ENCODE data around the gene MSANTD1.

MSANTD1 gene

DNA sequence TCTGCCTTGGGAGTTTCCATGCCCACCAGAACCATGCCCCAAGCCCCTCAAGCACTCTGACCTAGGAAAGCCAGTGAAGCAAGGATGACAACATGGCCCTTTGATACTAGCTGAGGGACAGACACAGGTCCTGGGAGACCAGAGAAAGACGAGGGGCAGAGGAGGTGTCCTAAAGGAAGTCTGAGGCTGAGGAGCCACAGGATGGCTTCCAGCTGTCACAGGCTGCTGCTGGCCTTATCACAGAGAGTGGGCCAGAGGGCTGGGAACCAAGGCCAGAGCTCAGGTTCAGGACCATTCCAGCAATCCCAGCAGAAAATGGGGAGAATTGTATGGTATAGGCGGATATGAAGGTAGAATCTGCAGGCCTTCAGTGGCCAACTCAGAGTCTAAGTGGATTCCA, 31.7 kb upstream of the MSANTD1 start:
- DNase-seq (ENCODE audit: low read depth), result no peak

GRCh38 chr4:3217771-3218170, 31.2 kb upstream of the MSANTD1 start:
- no peak for DNase-seq (ENCODE audit: low read depth)

DNA sequence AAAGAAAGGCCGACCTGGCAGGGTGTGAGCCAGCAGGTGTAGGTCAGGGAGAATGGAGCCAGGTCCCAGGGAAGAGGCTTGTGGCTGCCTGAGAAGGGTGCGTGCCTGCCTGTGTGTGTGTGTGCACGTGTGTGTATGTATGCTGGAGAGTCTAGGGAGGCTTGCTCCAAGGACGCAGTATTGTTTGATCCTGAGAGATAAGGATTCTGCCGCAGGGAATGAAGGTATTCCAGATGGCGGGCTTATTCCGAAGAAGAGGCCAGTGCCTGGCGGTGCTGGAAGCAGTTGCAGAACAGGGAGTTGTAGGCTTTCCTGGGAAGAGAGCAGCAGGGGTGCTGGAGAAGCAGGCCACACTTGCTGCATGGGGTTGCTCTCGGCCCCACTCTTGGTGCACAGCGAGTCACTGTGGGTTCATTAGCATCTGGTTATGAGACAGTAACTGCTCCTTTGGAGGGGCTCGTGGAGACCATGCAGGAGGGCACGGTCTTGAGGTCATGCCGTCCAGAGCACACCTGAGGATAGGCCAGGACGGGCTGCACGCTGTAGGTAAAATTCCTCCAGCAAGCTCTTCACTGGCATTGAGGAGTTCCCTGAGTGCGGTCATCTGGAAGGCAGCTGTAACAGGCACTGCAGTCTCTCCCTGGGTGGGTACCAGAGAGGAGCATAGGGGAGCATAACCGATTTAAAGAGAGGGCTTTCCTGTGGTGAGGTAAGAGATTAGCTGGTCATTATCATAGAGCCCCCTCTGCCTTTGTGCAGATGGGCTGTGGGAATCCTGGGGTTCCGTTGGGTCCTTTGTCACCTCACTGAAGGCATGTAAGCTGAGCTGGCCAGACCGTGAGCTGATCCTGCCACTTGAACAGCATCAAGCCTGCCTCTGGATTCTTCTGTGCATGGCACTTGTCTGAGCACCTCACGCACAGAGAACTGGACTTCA, 29.9 kb upstream of the MSANTD1 start:
- DNase-seq (ENCODE audit: low read depth), result no peak

DNA sequence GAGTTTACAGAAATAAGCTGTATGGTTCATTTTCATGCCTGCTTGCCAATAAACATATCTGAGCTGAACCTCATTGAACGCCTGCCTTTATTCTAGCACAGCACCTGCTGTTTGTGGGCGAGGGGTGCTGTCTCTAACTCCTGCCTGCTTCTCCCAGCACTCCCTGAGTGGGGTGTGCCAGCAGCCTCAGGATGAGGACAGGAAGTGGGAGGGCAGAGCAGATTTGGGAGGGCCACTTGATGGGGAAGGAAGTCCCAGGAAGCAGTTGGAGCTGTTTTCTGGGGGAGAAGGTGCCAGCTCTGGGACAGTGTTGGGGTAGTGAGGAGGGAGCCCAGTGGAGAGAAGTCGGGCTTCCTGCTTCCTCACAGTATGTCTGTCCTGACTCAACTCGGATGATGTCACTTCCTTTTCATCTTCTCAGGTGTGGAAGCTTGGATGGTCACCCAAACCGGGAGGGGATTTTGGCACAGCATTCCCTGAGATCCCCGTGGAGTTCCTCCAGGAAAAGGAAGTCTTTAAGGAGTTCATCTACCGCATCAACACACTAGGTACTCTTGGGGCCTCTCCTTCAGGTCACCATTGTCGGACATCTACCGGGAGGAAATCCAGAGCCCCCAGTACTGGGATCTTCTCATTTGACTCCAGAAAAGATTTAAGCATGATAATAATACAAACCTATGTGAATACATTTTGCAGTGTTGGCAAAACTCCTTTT, 29.0 kb upstream of the MSANTD1 start:
- DNase-seq (ENCODE audit: low read depth), result no peak

- no peak for DNase-seq (ENCODE audit: low read depth)
These were observed 28.3 kb upstream of the MSANTD1 start for GRCh38 chr4:3220476-3221183.

DNA sequence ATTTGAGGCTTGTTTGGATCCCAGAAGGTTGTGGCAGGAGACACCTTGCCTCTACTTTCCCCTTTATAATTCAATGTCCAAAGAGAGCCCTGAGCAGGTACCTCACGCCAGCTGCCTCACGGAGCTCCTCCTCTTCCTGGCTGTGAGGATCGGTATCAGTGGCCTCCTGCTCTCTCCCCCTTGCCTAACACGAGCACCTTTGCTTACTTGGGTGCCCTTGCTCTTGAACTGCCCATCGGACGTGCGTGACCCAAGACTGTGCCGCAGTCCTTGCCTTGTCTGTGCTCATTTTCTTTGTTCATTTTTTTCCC, 27.8 kb upstream of the MSANTD1 start:
- DNase-seq (ENCODE audit: low read depth), result no peak

DNA sequence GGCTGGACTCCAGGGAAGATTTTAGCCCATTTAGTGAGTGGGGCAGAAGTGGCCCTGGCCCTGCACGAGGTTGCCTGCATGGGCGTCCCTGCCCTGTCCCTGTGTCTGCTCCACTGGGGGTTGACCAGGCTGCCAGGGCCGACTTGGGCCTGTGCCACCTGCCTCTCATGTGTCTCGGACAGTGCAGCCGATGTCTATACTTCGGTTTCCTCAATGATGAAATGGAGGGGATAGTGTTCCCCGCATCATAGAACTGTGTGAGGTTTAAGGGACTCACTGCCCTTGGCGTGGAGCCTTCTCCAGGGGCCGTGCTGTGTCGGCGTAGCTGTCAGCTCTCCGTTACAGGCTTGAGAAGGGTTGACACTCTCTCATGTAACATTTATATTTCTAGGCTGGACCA, 27.0 kb upstream of the MSANTD1 start:
- no peak for DNase-seq (ENCODE audit: low read depth)

- no peak for DNase-seq (ENCODE audit: low read depth)
These were observed 25.6 kb upstream of the MSANTD1 start for GRCh38 chr4:3223346-3223745.

GRCh38 chr4:3223956-3224748, 24.8 kb upstream of the MSANTD1 start:
- no peak for DNase-seq (ENCODE audit: low read depth)

GRCh38 chr4:3225071-3225850, 23.7 kb upstream of the MSANTD1 start:
- no peak for DNase-seq (ENCODE audit: low read depth)

DNA sequence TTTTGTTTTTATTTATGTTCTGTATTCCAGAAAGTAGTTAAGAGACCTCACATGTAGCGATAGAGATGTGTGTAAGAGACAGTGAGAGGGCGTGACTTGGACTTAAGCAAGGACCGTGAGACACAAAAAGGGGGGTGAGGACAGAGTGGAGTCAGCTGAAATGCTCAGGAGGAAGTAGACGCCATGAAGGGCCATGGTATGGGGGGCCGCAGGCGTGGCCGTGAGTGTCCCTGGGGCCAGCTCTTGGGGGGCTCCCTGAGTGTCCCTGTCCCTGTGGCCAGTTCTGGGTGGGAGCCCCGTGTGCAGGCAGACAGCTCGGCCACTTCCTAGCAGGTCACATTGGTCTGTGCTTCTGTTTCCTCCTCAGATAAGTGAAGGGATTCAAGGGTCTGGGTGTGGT, 23.0 kb upstream of the MSANTD1 start:
- DNase-seq (ENCODE audit: low read depth), result no peak

DNA sequence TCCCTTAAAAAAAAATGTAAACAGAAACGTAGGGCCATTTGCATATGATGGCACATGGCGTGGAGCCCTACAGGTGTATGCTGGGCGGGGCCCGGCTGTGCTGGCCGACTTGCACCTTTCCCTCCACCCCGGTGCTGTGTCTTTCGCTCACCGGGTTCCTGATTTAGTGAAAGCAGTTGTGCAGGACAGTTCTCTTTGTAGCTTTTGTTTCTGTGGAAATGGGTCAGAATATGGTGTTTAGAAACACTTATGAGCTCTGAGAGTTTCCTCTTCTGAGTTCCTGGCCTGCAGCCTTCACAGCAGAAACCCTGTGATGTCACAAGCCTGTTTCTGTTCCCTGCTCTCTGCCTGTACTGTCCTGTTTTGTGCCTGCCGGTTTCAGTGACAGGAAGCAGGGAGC, 22.5 kb upstream of the MSANTD1 start:
- no peak for DNase-seq (ENCODE audit: low read depth)

- no peak for DNase-seq (ENCODE audit: low read depth)
These were observed 22.0 kb upstream of the MSANTD1 start for GRCh38 chr4:3226944-3227343.

DNA sequence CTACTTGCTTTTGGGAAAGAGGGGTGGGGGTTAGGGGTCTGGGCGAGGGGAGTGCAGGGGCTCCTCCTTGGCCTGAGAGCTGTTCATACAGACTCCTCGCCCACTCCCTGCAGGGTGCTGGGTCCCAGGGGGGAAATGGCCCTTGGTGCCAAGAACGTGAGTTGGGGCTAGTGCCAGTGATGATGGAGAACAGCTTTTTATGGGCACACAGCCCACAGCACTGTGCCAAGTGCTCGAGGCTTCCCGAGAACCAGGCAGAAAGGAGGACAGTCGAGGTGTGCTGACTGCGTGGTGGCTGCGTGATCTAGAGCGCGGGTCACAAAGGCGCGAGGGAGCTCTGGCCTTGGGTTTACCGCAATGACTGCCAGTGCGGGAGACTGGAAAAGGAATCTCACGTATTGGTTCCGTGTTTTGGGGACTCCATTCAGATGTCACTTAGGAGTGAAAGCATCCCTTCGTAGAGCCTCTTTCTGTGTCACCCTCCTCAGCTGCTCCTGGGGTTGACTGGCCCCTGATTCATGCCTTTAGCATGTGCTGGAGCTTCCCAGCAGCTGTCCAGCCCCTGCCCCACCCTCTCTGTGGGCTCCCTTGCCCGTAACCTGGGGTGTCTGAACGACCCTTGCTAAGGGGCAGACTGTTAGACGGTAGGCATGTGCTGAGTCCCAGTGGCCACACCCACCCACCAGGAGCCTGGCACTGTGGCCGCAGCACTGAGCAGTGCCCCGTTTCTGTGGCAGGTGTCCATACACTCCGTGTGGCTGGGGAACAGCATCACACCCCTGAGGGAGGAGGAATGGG, 20.9 kb upstream of the MSANTD1 start:
- no peak for DNase-seq (ENCODE audit: low read depth)

DNA sequence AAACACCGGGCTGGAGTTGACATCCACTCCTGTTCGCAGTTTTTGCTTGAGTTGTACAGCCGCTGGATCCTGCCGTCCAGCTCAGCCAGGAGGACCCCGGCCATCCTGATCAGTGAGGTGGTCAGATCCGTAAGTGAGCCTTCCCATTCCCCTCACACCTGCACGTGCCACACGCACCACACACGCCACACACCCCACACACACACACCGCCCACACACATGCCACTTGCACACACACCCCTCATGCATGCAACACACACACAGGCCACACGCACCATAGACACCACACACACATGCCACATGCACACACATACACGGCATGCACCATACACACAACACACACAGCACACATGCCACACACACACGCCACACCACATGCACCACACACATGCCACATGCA, 20.1 kb upstream of the MSANTD1 start:
- no peak for DNase-seq (ENCODE audit: low read depth)

DNA sequence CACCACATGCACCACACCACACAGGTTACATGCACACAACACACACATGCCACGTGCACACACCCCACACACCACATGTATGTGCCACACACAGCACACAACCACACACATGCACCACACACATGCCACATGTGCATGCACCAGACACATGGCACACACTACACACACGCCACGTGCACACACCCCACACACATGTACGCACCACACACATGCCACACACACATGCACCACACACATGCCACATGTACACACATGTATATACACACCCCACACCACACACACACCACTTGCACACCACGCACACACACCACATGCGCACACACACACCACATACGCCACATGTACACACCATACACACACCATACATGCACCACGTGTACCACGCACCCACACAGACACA, 19.6 kb upstream of the MSANTD1 start:
- no peak for DNase-seq (ENCODE audit: low read depth)

DNA sequence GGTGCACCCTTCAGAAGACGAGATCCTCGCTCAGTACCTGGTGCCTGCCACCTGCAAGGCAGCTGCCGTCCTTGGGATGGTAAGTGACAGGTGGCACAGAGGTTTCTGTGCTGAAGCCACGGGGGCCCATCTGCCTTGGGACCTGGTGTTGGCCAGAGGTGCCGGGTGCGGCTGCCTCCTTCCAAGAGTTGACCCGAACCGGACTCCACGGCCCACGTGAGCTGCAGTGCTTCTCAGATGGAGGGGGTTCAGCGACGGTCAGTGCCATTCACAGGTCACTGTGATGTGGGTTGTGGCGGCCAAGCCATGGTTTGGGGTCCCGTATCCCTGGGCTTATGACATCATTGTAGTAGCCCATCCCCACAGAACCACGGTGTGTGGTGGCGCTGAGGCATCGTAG, 19.0 kb upstream of the MSANTD1 start:
- DNase-seq (ENCODE audit: low read depth), result no peak

- no peak for DNase-seq (ENCODE audit: low read depth)
These were observed 17.5 kb upstream of the MSANTD1 start for GRCh38 chr4:3231471-3231870.

GRCh38 chr4:3232001-3232400, 17.0 kb upstream of the MSANTD1 start:
- DNase-seq (ENCODE audit: low read depth), result no peak

- DNase-seq (ENCODE audit: low read depth), result no peak
These were observed 16.1 kb upstream of the MSANTD1 start for GRCh38 chr4:3232871-3233271.
